ENCODE results near the gene AP4S1. TPM values are rescaled to one million over a fixed set of nuclear protein-coding genes. Genes with fewer than 3 reads are reported as not detected.

The AP4S1 gene
- total RNA-seq, 1 experiment from 2014 or later, result 3.3 TPM

GRCh38 chr14:31118892-31119291 lies 93.4 kb downstream of the AP4S1 start:
- ChIA-PET POLR2A (no interaction called here), CTCF (no interaction called here)
- TF ChIP-seq TCF7L2 (IDR thresholded peaks at IDR 0.05; ENCODE audit: low read depth, low read length), result no peak
- TF ChIP-seq POLR2AphosphoS5 (IDR thresholded peaks at IDR 0.05; ENCODE audit: low read depth, low read length), result no peak
- no peak for TF ChIP-seq CTCF (IDR thresholded peaks at IDR 0.05)
- TF ChIP-seq SIN3A (IDR thresholded peaks at IDR 0.05; ENCODE audit: borderline replicate concordance, insufficient read depth, low read depth, low read length), result no peak
- TF ChIP-seq, protein P1, sequence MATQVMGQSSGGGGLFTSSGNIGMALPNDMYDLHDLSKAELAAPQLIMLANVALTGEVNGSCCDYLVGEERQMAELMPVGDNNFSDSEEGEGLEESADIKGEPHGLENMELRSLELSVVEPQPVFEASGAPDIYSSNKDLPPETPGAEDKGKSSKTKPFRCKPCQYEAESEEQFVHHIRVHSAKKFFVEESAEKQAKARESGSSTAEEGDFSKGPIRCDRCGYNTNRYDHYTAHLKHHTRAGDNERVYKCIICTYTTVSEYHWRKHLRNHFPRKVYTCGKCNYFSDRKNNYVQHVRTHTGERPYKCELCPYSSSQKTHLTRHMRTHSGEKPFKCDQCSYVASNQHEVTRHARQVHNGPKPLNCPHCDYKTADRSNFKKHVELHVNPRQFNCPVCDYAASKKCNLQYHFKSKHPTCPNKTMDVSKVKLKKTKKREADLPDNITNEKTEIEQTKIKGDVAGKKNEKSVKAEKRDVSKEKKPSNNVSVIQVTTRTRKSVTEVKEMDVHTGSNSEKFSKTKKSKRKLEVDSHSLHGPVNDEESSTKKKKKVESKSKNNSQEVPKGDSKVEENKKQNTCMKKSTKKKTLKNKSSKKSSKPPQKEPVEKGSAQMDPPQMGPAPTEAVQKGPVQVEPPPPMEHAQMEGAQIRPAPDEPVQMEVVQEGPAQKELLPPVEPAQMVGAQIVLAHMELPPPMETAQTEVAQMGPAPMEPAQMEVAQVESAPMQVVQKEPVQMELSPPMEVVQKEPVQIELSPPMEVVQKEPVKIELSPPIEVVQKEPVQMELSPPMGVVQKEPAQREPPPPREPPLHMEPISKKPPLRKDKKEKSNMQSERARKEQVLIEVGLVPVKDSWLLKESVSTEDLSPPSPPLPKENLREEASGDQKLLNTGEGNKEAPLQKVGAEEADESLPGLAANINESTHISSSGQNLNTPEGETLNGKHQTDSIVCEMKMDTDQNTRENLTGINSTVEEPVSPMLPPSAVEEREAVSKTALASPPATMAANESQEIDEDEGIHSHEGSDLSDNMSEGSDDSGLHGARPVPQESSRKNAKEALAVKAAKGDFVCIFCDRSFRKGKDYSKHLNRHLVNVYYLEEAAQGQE (IDR thresholded peaks at IDR 0.05; ENCODE audit: insufficient read depth in 1 of 2, low read depth in 2 of 2, low read length in 1 of 2), result no peak
- no peaks in the 10 kb centered on the region for H3K27me3 ChIP-seq (ENCODE audit: control insufficient read depth, insufficient read depth, low read length)
- DNase-seq (ENCODE audit: low read depth, low spot score) (no peak), ATAC-seq (no peak)
- intact Hi-C loops (cut with micrococcal nuclease; ENCODE audit: unreplicated experiment) (no loop called here), in situ Hi-C loops (cut with HindIII; ENCODE audit: low pct_unique_long_range_greater_than_20kb, low sequenced_read_pairs) (no loop called here)
- H3K27ac ChIP-seq (ENCODE audit: low read length), result no peak overlapping the region
- peaks cover 45% of the 10 kb centered on the region for H3K36me3 ChIP-seq (ENCODE audit: control insufficient read depth, insufficient read depth, low read length)
- no TSS peak for BruUV-seq (replicated peaks)
- H3K4me3 ChIP-seq (ENCODE audit: low read depth in 2 of 2, low read length in 2 of 2), result no peak overlapping the region
- no peaks in the 10 kb centered on the region for H3K4me1 ChIP-seq (ENCODE audit: control insufficient read depth, insufficient read depth, low read length)
- H3K9me3 ChIP-seq (ENCODE audit: control insufficient read depth, insufficient read depth, low read depth, low read length), result no peaks in the 10 kb centered on the region

GRCh38 chr14:31122098-31122611 lies 96.7 kb downstream of the AP4S1 start:
- DNase-seq (ENCODE audit: low read depth, low spot score), result no peak
- BruUV-seq (replicated peaks), result no TSS peak
- intact Hi-C loops (cut with micrococcal nuclease; ENCODE audit: unreplicated experiment) (no loop called here), in situ Hi-C loops (cut with HindIII; ENCODE audit: low pct_unique_long_range_greater_than_20kb, low sequenced_read_pairs) (no loop called here)
- no peaks in the 10 kb centered on the region for H3K27me3 ChIP-seq (ENCODE audit: control insufficient read depth, insufficient read depth, low read length)
- ChIA-PET CTCF (no interaction called here), POLR2A (interaction anchor here (0.7 kb wide), 1 partner anchor 16 kb away, joined by 3 read pairs; no protein-coding TSS in a partner anchor)
- no peak overlapping the region for H3K27ac ChIP-seq (ENCODE audit: low read length)
- ATAC-seq, result no peak
- H3K4me3 ChIP-seq (ENCODE audit: low read depth in 2 of 2, low read length in 2 of 2), result no peak overlapping the region
- H3K9me3 ChIP-seq (ENCODE audit: control insufficient read depth, insufficient read depth, low read depth, low read length), result no peaks in the 10 kb centered on the region
- H3K36me3 ChIP-seq (ENCODE audit: control insufficient read depth, insufficient read depth, low read length), result peaks cover 41% of the 10 kb centered on the region
- H3K4me1 ChIP-seq (ENCODE audit: control insufficient read depth, insufficient read depth, low read length), result no peaks in the 10 kb centered on the region
- no peak for TF ChIP-seq TCF7L2 (IDR thresholded peaks at IDR 0.05; ENCODE audit: low read depth, low read length)
- no peak for TF ChIP-seq SIN3A (IDR thresholded peaks at IDR 0.05; ENCODE audit: borderline replicate concordance, insufficient read depth, low read depth, low read length)
- no peak for TF ChIP-seq CTCF (IDR thresholded peaks at IDR 0.05)
- TF ChIP-seq, protein P1 (IDR thresholded peaks at IDR 0.05; ENCODE audit: insufficient read depth in 1 of 2, low read depth in 2 of 2, low read length in 1 of 2), result no peak
- no peak for TF ChIP-seq POLR2AphosphoS5 (IDR thresholded peaks at IDR 0.05; ENCODE audit: low read depth, low read length)

All from Panc1 (cell line).